Osteocyte (in vitro differentiated cells): Measurements from ENCODE around the gene ZNF775. TPM values are rescaled to one million over a fixed set of nuclear protein-coding genes. Genes with fewer than 3 reads are reported as not detected.

Source experiments
- DNase-seq: peaks from one replicate; pipeline ENCODE4 v3.0.0; 2021; ENCODE audit warnings: mixed read lengths; ENCODE audit not compliant: unreplicated experiment; ENCODE audit errors: extremely low spot score
- H3K27ac Mint-ChIP-seq: one replicate; pipeline ENCODE4 v1.8.0; 2021; ENCODE audit warnings: mild to moderate bottlenecking, mixed read lengths; ENCODE audit not compliant: unreplicated experiment
- H3K27me3 Mint-ChIP-seq: one replicate; pipeline ENCODE4 v1.8.0; 2021; ENCODE audit warnings: mixed read lengths; ENCODE audit not compliant: unreplicated experiment
- H3K36me3 Mint-ChIP-seq: one replicate; pipeline ENCODE4 v1.8.0; 2021; ENCODE audit warnings: mixed read lengths; ENCODE audit not compliant: unreplicated experiment
- H3K4me1 Mint-ChIP-seq: one replicate; pipeline ENCODE4 v1.8.0; 2021; ENCODE audit warnings: mixed read lengths; ENCODE audit not compliant: unreplicated experiment
- H3K4me3 Mint-ChIP-seq: one replicate; pipeline ENCODE4 v1.8.0; 2021; ENCODE audit warnings: mild to moderate bottlenecking, moderate library complexity, mixed read lengths; ENCODE audit not compliant: unreplicated experiment
- H3K9me3 Mint-ChIP-seq: one replicate; pipeline ENCODE4 v1.8.0; 2021; ENCODE audit warnings: mixed read lengths; ENCODE audit not compliant: unreplicated experiment
- CTCF ChIP-seq: fragments of 200-600 bp; sonication (generic); IDR thresholded peaks from 2 replicates; pipeline ENCODE4 v1.5.0; 2021; ENCODE audit warnings: antibody characterized with exemption, mild to moderate bottlenecking, moderate library complexity
- total RNA-seq: library from RNA; stranded (reverse); gene quantifications from 2 replicates; pipeline ENCODE4 v1.2.1, GENCODE V29; 2021

The ZNF775 gene
- total RNA-seq, 1 donor from 2014 or later = 5.9 TPM

- DNase-seq = no peak
These were observed 22.7 kb upstream of the ZNF775 start for GRCh38 chr7:150356265-150356897.

GRCh38 chr7:150357270-150357669 is 21.9 kb upstream of the ZNF775 start:
- Mint-ChIP-seq H3K4me1 (peaks cover 6% of the 10 kb centered on the region), H3K27me3 (peaks cover 4% of the 10 kb centered on the region), H3K36me3 (no peaks in the 10 kb centered on the region), H3K4me3 (no peak overlapping the region), H3K27ac (no peak overlapping the region), H3K9me3 (no peaks in the 10 kb centered on the region)
- no peak for DNase-seq
- no peak for TF ChIP-seq CTCF

More at GRCh38 chr7:150356265-150356897, 22.7 kb upstream of the ZNF775 start:
- H3K36me3 Mint-ChIP-seq = no peaks in the 10 kb centered on the region
- H3K4me3 Mint-ChIP-seq = no peak overlapping the region
- no peaks in the 10 kb centered on the region for H3K9me3 Mint-ChIP-seq
- no peak overlapping the region for H3K27ac Mint-ChIP-seq
- peak; percentile 77 for TF ChIP-seq CTCF
- peaks cover 2% of the 10 kb centered on the region for H3K4me1 Mint-ChIP-seq
- peaks cover 8% of the 10 kb centered on the region for H3K27me3 Mint-ChIP-seq

GRCh38 chr7:150357771-150358427 is 21.2 kb upstream of the ZNF775 start:
- TF ChIP-seq CTCF = no peak
- Mint-ChIP-seq H3K27me3 (peaks cover 3% of the 10 kb centered on the region), H3K4me1 (peaks cover 6% of the 10 kb centered on the region), H3K36me3 (no peaks in the 10 kb centered on the region), H3K9me3 (no peaks in the 10 kb centered on the region), H3K4me3 (no peak overlapping the region), H3K27ac (no peak overlapping the region)
- DNase-seq = no peak

GRCh38 chr7:150358433-150358832 is 20.7 kb upstream of the ZNF775 start:
- Mint-ChIP-seq H3K9me3 (no peaks in the 10 kb centered on the region), H3K27me3 (no peaks in the 10 kb centered on the region), H3K4me3 (no peak overlapping the region), H3K36me3 (no peaks in the 10 kb centered on the region), H3K27ac (no peak overlapping the region), H3K4me1 (peaks cover 6% of the 10 kb centered on the region)
- TF ChIP-seq CTCF = no peak
- no peak for DNase-seq

- no peak for TF ChIP-seq CTCF
- peaks cover 6% of the 10 kb centered on the region for H3K4me1 Mint-ChIP-seq
- H3K4me3 Mint-ChIP-seq = no peak overlapping the region
- H3K27ac Mint-ChIP-seq = no peak overlapping the region
- DNase-seq = no peak
- no peaks in the 10 kb centered on the region for H3K9me3 Mint-ChIP-seq
- H3K27me3 Mint-ChIP-seq = no peaks in the 10 kb centered on the region
- H3K36me3 Mint-ChIP-seq = no peaks in the 10 kb centered on the region
These were observed 20.0 kb upstream of the ZNF775 start for GRCh38 chr7:150358988-150359621.
